Activated CD8-positive, alpha-beta memory T cell treated with anti-CD3 and anti-CD28 coated beads, Interleukin-2, amount 50 U/mL, for 24 hours (primary cell): ENCODE measurements around the gene FAM81B.

Experiments
- DNase-seq: peaks from one replicate; pipeline ENCODE4 v3.0.0-alpha.2; 2020; ENCODE audit errors: extremely low read depth

The FAM81B gene

DNA sequence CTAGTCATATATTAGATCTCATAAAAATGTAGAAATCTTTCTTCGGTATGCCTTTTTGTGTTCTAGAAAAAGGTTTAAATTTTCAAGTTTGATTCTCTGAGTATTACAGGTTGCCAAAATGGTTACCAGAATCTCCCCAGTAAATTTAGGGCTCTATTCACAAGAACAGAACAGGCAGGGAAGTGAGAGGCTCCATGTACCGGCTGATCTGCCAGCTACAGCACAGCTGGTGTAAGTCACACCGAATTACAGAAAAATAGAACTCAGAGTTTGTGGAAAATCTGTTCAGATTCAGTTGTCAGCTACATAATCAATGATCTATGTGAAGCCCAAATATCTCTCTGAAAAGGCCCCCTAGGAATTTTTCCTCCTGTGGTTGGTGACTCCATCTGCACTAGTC lies 10.5 kb downstream of the FAM81B start:
- no peak for DNase-seq

DNA sequence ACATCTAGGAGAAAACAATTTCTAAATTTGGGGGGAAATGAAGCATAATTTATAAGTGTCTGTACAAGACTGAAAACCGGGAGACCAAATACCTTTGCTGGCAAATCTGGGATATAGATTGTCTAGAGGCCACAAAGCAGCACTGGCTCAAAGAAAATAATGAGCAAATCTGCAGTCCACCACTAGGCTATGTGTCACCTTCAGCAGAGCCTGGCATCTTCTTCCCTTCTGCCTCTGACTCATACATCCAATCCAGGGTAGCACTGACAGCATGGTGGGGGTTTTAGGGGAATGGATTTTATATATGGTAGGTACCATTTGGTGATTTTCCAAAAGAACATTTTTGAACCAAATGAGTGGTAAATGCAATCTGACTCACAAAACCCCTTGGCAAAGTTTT lies 12.8 kb downstream of the FAM81B start:
- DNase-seq, result no peak

DNA sequence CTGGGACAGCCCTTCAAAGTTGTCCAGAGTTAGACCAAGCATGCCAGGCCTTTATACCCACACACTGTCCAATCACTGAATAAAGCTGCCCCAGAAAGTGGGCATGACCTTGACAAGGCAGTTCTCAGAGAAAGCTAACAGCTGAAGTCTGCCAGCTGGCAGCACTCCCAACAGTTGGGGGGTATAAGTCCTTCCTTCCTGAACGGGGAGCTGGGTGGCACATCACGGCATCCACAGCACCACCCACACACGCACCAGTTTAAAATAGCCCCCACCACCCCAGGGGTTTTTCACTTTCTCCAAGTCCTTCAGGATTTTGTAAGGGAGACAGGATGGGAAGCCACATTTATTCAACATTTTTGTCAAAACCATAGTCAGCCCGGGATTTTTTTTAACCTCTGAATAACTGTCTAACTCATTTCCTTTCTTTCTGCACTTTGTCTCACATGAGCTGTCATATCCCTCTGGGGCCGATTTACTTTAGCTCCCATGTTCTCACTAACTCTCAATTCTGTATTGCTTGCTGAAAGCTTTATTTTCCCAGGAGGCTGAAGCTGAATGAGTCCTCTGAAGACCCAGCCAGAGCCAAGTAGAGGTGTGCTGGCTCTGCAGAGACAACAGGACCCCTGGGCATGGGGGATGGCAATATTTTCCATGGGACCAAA lies 15.4 kb downstream of the FAM81B start:
- no peak for DNase-seq

DNA sequence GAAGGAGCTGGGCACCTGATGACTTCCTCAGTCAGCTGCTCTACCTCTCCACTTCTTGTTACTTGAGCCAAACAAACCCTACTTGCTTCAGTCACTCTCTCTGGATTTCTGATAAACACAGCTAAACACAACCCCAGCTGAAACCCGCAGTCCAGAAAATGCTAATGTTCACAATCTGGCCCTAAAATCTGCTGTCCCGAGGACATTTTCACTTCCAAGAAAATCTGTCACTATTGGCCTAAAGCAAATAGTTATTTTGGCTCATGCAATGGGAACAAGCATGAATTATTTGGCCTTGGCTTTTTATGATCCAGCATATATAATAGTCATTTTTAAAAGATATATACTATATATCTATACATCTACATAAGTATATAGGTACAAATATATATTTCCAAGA lies 19.1 kb downstream of the FAM81B start:
- no peak for DNase-seq

DNA sequence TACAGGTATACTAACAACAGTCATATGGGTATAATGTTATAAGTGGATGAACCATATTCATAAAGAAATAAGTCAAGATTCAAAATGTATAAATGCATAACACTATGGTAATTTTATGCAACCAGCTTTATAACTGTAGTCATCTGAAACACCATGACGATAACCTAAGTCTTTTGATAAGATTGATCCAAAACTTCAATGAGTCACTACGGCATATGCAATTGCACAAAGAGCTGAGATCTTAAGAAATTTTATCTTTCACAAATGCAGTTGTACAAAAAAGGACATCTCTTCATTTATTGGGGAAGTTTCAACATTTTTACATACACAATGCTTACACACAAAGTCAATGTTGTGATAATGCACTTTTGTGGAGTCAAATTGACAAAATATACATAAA lies 20.3 kb downstream of the FAM81B start:
- DNase-seq, result no peak

DNA sequence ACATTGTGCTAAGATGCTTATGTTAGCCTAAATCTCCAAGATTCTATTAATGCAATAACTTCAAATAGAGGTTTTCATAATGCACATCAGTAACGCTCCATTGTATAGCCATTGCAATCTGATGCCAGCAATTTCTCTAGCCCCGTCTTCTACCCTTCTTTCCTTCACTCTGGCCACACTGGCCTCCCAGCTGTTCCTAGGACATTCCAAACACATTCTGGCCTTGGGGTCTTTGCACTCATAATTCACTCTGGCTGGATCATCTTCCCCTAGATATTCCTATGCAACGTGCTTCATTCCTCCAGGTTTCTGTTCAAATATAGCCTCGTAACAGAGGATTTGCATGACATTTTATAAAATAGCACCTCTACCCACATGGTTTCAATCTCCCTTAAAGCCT lies 23.3 kb downstream of the FAM81B start:
- DNase-seq, result no peak

DNA sequence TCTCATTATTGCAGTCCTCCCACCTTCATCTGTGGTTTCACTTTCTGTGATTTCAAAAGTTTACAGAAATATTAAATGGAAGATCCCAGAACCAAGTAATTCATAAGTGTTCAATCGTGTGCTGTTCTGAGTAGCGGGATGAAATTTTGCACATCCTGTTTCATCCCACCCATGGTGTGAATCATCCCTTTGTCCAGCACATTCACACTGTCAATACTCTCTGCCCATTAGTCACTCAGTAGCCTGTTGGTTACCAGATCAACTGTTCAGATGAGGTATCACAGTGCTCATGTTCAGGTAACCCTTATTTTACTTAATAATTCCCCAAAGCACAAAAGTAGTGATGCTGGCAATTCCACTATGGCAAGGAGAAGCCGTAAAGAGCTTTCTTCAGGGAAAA lies 26.8 kb downstream of the FAM81B start:
- no peak for DNase-seq

DNA sequence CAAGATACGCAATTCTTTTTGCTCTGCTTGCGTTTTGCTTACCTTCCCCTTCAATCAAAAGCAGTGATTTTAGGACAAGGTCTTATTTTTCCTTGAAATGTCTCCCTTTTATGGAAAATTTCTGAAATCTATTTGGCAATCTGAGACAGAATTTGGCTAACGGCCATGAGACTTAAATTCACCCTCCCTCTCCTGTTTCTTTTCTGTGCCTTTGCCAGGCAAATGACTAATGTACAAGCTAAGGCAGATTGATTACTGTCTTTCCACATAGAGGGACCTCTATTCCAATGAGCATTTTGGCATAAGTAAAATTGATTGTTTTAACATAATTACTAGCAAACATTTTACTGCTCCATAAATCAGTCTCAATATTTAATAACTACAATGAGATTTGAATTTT lies 31.7 kb downstream of the FAM81B start:
- no peak for DNase-seq

DNA sequence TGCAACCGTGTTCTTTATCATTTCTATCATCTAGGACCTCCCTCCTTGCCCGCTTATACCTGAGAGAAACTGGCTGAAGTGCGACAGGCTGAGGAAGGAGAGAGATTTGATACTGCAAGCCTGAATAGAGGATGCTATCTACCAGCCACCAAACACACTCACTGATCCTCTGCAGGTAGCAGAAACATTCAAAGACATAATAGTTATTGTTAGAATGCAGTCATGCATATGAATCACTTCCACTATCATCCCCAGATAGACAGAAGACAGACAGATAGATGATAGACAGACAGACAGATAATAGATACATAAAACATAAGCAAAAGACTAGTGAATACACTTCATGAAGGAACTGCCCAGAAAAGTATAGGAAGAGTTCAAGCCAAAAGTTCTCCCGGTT lies 32.9 kb downstream of the FAM81B start:
- no peak for DNase-seq

DNA sequence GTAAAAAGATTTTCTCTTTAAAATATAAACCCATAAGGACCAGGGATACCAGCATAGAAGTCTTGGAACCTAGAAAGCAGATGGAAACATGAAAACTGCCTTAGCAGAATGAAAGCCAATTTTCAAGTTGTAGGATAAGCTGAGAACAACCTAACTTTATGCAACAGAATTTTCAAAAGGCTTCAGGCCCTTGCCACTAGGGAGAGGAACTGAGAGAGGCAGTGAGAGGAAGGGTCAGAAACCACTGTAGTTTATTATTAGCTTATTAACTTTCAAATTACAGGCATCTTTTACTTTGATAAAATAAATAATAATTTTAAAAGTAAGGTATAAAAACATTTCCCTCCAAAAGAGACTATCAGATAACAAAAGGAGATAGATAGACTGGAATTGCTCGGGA lies 33.4 kb downstream of the FAM81B start:
- no peak for DNase-seq

DNA sequence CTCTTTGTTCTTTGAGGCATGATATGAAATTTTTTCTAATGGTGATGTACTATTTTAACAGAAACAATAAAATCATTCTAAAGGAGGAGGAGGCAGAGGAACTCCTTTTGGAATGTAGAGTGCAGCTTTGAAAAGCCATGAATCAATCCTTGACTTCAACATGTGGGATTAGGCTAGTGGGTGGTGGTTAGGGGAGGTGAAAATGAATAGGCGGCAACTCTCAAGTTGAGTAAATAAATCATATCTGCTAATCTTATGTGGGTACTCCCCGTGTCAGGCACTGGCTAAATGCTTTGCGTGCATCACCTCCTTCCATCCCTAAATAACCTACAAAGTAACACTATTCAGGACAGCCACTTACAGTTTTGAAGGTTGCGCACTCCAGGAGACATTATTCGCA lies 35.1 kb downstream of the FAM81B start:
- no peak for DNase-seq

DNA sequence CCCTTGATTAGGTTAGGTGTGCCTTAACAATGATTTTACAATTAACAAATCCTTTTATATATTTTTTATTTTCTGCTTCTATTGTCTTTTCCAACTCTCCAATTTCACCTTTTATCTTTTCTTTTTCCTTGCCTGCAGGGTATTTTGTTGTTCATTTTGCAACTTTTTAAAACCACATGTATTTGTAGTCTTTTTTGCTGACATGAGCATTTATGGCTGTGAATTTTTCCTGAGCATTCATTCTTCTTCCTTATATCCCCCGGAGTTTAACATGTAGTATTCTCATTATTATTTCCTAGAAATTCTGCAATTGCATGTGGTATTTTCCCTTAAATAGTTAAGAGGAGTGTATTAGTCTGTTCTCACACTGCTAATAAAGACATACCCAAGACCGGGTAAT lies 41.6 kb downstream of the FAM81B start:
- no peak for DNase-seq

DNA sequence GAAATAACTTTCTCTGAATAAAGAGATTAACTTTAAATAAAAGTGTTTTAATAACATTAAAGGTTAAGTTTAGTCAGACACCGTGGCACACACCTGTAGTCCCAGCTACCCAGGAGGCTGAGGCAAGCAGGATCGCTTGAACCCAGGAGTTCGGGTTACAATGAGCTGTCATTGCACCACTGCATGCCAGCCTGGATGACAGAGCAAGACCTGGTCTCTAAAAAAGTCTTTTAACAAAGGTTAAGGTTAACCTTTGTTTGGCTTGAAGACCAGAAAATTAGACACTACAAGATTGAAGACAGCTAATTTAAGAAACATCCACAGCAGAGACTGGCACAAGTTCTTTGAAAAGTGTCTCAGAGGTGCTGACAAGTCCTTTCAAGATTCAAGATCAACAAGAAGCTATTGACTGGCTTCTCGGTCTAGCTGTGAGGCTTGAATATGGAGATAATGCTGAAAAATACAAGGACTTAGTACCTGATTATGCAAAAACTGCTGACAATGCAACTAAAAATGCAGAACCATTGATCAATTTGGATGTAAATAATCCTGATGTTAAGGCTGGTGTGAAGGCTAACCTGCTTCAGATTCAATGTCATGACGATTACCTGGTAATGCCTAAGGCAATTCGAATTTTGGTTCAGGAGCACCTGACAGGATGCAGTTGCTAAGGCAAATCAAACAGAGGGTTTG lies 48.8 kb downstream of the FAM81B start:
- no peak for DNase-seq

DNA sequence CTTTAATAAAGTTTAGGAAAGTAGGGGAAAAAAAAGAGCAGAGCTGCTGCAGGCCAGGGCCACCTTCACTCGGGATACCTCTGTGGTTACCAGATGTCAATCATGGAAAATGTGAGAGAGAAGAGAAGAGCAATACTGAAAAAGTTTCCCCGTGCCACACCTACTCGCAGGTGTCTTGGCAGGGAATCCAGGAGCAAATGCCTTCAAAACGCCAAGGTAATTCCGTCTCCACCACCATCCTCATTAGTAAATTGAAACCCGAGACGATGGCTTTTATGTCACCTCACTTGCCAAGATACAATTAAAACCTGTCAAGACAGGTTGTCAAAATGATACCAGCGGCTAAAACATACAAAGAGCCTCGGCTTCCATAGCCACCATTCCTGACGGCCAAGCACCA lies 49.7 kb downstream of the FAM81B start:
- DNase-seq, result no peak

DNA sequence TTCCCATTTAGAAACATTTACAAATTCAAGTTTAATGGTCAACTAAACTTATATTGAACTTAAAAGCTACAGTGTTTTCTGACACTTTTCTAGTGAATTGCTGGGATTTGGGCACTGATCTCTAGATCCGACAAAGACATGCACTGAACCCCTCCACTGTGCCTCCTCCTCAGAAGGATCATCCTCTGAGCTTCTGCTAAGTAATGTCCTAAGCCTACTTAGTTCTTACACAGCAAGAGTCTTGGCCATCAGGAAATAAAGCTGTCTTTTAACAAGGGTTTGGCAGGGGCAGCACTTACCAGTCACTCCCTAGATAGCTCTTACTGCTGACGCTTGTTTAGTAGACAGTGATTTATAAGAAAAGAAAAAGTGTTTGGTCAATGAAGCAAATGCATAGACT lies 50.5 kb downstream of the FAM81B start:
- no peak for DNase-seq

DNA sequence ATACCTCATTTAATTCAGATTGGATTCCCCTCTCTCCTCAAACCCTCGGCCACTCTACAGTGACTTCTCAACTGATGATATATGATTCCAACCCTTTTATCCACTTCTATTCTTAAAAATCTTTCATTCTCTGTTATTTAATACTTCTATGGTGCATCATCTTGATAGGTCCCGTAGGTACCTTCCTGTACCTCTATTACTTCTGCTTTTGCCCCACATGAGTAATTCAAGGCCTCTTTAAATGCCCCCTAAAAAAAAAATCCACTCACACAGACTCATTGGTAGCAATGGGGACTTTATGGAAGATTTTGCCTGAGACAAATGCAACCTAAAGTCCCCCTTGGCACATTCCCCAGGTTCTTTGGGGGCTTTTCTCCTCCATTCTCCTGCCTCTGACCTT lies 54.3 kb downstream of the FAM81B start:
- DNase-seq, result no peak

DNA sequence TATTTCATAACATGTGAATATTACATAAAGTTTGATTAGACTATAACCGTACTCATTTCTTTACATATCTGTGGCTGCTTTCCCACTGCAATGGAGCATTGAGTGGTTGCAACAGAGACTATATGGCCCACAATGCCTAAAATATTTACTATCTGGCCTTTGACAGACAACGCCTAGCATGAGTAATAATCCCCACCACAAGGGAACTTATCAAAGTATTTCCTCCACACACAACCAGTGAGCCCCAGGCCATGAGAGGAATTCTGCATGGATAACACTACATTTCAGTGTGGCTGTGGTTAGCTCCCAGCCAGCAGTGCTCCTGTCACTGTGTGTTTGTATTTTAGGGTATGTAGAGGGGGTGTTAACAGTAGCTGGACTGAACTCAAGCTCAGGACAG lies 54.8 kb downstream of the FAM81B start:
- DNase-seq, result no peak

DNA sequence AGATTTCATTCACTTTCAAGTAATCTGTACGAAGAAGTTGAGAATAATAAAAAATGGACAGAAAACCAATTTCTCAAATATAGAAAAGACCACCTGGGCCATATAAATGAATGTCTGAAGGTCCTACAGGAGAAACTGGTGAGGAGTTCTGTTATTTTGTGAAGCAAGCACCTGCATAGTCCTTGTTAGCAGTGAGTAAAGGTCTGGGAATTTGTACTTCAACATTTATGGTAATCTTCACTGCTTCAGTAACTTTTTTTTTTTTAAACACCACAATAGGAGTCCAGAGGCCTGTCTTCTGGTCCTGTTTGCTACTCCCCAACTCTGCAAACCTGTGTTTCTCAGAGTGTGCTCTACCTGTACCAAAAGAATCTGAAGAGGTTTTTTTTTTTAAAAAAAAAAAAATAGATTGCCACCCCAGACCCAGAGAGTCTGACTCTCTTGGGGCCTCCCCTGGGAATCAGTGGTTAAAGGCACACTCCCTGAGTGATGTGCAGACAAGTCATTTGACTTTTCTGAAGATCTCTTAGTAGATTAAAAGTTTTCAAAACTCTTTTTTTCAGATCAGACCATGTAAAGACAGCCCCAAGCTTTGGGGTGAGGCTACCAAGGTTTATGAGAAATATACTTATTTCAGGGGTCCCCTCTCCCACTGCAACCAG lies 55.5 kb downstream of the FAM81B start:
- no peak for DNase-seq

DNA sequence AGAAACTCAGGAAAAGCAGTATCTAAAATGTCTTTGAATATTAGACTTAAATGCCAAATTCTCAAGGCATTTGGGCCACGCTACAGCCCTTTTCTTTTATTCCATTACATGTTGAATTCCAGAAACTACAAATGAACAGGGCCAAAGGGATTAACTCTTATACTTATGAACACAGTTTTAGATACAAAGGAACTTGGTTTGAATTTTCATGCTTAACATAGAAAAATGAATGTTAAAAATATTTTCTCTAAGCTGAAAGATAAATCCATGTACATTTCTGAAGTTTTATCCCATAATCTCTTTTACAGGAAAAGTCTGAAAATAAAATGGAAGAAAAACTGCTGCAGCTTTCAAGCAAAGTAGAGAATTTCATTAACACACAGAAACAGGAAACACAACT lies 56.8 kb downstream of the FAM81B start:
- DNase-seq, result no peak

DNA sequence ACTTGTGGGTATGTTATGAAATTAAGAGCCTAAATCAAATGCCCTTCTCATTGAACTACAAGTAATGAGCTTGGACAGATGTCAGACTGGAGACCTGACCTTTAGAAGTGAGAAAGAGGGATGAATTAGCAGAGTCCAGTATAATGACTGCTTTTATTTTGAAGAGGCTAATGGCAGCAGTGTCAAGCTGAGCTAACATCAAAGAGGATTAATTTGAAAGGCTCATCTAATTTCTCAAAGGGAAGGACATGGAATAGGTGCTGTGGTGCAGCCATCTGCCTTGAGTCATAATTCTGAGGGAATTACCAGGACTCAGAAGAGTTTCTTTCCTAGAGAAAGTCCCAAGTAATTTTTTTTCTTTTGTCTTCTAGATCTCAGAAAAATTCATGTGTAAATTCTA lies 57.6 kb downstream of the FAM81B start:
- no peak for DNase-seq

DNA sequence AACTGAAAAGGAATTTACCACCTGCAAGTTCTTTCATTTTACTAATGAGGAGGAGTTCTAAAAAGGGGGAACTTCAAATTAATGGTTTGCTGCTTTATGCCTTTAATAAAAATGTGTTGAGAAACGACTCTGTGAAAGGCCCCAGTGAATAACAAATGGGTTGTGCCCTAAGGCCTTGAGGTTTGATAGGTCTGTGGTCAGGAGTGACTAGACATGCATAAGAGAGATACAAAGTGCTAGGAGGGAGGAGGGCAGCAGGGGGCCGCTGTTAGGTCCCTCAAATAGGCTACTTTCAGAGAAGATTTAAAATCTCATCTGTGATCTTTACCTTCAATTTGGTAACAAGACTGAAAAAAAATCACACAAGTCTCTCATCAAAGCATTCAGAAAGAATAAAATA lies 58.3 kb downstream of the FAM81B start:
- DNase-seq, result no peak

DNA sequence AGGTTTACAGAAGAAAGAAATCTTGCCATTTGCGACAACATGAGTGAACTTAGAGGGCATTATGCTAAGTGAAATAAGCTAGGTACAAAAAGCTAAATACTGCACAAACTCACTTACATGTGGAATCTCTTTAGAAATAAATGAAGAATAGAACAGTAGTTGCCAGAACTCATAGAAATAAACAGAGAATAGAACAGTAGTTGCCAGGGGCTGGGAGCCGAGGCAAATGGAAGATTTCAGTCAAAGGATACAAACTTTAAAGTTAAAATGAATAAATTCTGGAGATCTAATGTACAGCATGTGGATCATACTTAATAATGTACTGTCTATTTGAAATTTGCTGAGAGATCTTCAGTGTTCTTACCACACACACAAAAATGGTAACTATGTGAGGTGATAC lies 63.4 kb downstream of the FAM81B start:
- no peak for DNase-seq

DNA sequence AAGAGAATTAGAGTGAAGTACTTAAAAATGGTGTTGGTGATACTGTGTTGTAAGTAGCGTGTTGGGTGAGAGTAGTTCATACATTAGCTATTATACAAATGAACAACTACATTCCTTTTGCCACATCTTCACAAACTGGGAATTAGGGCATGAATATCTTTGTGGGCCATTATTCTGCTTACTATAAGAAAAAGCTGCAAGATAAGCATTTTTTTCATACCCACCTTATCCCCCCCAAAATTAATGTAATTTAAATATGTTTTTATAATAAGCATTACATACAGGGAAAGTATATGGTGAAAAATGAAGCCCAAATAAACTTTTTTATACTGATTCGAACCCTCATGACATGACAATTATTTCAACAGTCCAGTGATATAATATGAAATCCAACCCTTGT lies 69.5 kb downstream of the FAM81B start:
- no peak for DNase-seq
